Lower leg skin (tissue), 4 donors: ENCODE data around the gene DYRK1B. TPM values are rescaled to one million over a fixed set of nuclear protein-coding genes. Genes with fewer than 3 reads are reported as not detected.

Experiments used
- DNase-seq, 2 donors: peaks; one replicate each; pipeline ENCODE4 v3.0.0-alpha.2; 2019; ENCODE audit warnings: low spot score in 2 of 2
- H3K4me3 ChIP-seq: fragments of 200-600 bp; sonication (generic); 2 replicates; pipeline ENCODE4 v1.5.1; 2017; ENCODE audit warnings: mild to moderate bottlenecking, low read depth; ENCODE audit not compliant: poor library complexity, severe bottlenecking
- CTCF ChIP-seq, 3 donors: fragments of 450-650 bp; IDR thresholded peaks; one replicate each; pipeline ENCODE4 v1.5.1; 2016; ENCODE audit warnings: antibody characterized with exemption in 3 of 3, mild to moderate bottlenecking in 3 of 3, moderate library complexity in 2 of 3
- POLR2A ChIP-seq, 2 donors: fragments of 450-650 bp; IDR thresholded peaks; one replicate each; pipeline ENCODE4 v1.6.1; 2016 to 2017; ENCODE audit warnings: antibody characterized with exemption in 2 of 2, mild to moderate bottlenecking in 1 of 2, moderate library complexity in 1 of 2
- WGBS, 2 donors: methylation state at CpG; one replicate each; pipeline ENCODE4 v1.1.5; 2018; 5-methylcytosine and 5-hydroxymethylcytosine counted together
- intact Hi-C: fragments of 100-400 bp; cut with DNase I; formaldehyde crosslinking; loops from one replicate; pipeline ENCODE4 v1.15.0; 2023; ENCODE audit warnings: low total_unique reads
- total RNA-seq, 4 donors: library from RNA; depleted of rRNA; stranded (reverse); fragments of >200 nt; gene quantifications; one replicate each; pipeline ENCODE4 v1.1.0, GENCODE V29; 2016

DYRK1B gene
- total RNA-seq, 4 donors from 2014 or later = 14.8 to 29.0 (median 19.7) TPM

- DNase-seq = peak; percentile 93 to 99
- peak within 1 kb of the TSS; percentile 80 for H3K4me3 ChIP-seq
- intact Hi-C loops = loop anchor here (5.0 kb wide), 1 partner anchor 54 kb away; no protein-coding TSS in a partner anchor
- WGBS, 2 donors = 1% methylated on average over 46 to 50 of the region's 57 CpGs
- TF ChIP-seq CTCF (IDR thresholded peaks at IDR 0.05) (no peak), POLR2A (IDR thresholded peaks at IDR 0.05) (peak in 1 of 2 donors; percentile 1)
Measured at GRCh38 chr19:39845933-39846677, 12.1 kb upstream of the DYRK1B start, which contains the start of gene FBL. TSS of gene FBL (minus strand) at chr19:39846379. CDS start at chr19:39846300, 79 bp downstream.

DNA sequence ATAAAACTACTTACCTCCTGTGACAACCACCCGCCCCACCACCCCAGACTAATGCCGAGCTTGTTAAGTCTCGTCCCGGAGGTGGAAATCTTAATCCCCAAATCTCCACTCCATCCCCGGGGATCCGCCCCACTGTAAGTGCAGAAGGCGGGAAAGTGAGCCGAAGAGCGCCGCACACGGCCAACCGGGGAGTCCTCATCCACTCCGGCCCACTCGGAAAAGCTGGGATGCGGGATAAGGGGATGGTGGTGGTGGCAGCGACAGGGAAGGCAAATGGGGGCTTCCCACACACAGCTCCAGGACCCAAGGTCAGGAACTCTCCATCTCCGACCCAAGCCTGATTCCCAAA, 11.6 kb upstream of the DYRK1B start:
- TF ChIP-seq CTCF (IDR thresholded peaks at IDR 0.05) = no peak
- TF ChIP-seq POLR2A (IDR thresholded peaks at IDR 0.05) = no peak
- no peak for DNase-seq
- peak overlapping the region; percentile 80 for H3K4me3 ChIP-seq
- intact Hi-C loops = loop anchor here (5.0 kb wide), 1 partner anchor 53 kb away; no protein-coding TSS in a partner anchor
- WGBS, 2 donors = 2 to 3% methylated on average over 17 of the region's 17 CpGs

GRCh38 chr19:39845172-39845571, 11.2 kb upstream of the DYRK1B start:
- intact Hi-C loops = loop anchor here (5.0 kb wide), 1 partner anchor 53 kb away; no protein-coding TSS in a partner anchor
- TF ChIP-seq CTCF (IDR thresholded peaks at IDR 0.05) (no peak), POLR2A (IDR thresholded peaks at IDR 0.05) (no peak)
- 25 to 28% methylated on average over 5 of the region's 5 CpGs for WGBS, 2 donors

GRCh38 chr19:39843919-39844793, 10.2 kb upstream of the DYRK1B start:
- intact Hi-C loops = no loop called here
- TF ChIP-seq CTCF (IDR thresholded peaks at IDR 0.05) (no peak), POLR2A (IDR thresholded peaks at IDR 0.05) (no peak)
- DNase-seq = no peak
- no peak overlapping the region for H3K4me3 ChIP-seq
- 50% methylated on average over 4 of the region's 4 CpGs for WGBS, 2 donors

More at GRCh38 chr19:39845172-39845571, 11.2 kb upstream of the DYRK1B start:
- H3K4me3 ChIP-seq = peak overlapping the region; percentile 80
- no peak for DNase-seq

DNA sequence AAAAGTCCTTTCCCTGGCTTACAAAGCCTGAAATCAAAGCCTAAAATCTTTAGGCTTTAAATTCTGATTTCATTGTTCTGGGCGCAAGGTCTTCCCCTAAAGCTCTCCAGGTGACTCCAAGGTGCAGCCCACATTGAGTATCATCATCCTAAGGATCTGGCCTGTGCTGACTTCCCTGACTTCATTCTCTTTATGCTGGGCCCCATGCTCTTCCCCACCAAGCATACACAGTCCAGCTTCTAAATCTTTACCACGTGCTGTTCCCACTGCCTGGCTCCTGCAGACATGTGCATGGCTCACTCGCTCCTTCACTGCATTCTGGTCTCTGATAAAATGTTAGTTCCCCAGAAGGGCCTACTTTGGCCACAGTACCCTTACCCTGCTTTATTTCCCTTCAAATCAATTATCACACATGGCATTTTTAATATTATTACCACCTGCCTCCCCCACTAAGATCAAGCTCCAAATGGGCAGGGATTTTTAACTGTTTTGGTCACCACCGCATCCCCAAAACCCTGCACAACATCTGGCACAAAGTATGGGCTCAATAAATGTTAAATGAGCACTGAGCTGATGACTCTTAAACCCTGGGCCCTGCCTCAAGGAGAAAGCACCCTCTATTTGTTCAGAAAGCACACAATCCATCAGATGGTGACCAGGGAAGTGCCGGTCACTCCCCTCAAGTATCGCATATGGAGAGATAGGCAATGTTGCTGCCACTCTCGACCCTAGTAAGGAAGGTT, 8.9 kb upstream of the DYRK1B start:
- no peak for TF ChIP-seq POLR2A (IDR thresholded peaks at IDR 0.05)
- no peak for TF ChIP-seq CTCF (IDR thresholded peaks at IDR 0.05)
- no peak overlapping the region for H3K4me3 ChIP-seq
- intact Hi-C loops = no loop called here
- no peak for DNase-seq
- 72 to 82% methylated on average over 7 of the region's 7 CpGs for WGBS, 2 donors
